22Rv1 (cell line): ENCODE results near the gene FBXO4.
A peak's percentile ranks its signal among the peaks of the same experiment; 100 is the strongest.

Source experiments
- H3K27ac ChIP-seq: fragments of 450-650 bp; 2 replicates; pipeline ENCODE4 v1.5.1; 2017
- ZFX ChIP-seq: fragments of 450-650 bp; IDR thresholded peaks from 2 replicates; pipeline ENCODE4 v1.6.1; 2017; ENCODE audit warnings: antibody characterized with exemption, borderline replicate concordance
- TF ChIP-seq, protein P1 (sequence below): fragments of 450-650 bp; IDR thresholded peaks from 2 replicates; pipeline ENCODE4 v1.5.1; 2017; ENCODE audit warnings: mild to moderate bottlenecking

Gene FBXO4

DNA sequence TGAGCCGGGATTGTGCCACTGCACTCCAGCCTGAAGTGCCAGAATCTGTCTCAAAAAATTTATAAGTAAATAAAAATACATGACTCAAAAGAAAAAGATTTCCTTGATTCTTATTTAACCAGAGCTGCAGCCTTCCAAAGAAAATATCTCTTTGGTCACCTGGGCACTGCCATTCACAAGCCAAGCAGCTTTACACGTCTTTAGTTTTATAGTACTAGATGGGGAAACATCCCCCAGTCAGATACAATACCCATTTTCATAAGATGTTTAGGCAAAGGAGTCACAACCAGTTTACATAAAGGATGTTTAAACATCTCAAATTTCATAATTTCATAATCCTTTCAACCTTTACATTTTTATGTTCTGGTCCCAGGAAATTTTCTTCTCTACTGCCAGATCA, 41.1 kb upstream of the FBXO4 start:
- TF ChIP-seq, protein P1, sequence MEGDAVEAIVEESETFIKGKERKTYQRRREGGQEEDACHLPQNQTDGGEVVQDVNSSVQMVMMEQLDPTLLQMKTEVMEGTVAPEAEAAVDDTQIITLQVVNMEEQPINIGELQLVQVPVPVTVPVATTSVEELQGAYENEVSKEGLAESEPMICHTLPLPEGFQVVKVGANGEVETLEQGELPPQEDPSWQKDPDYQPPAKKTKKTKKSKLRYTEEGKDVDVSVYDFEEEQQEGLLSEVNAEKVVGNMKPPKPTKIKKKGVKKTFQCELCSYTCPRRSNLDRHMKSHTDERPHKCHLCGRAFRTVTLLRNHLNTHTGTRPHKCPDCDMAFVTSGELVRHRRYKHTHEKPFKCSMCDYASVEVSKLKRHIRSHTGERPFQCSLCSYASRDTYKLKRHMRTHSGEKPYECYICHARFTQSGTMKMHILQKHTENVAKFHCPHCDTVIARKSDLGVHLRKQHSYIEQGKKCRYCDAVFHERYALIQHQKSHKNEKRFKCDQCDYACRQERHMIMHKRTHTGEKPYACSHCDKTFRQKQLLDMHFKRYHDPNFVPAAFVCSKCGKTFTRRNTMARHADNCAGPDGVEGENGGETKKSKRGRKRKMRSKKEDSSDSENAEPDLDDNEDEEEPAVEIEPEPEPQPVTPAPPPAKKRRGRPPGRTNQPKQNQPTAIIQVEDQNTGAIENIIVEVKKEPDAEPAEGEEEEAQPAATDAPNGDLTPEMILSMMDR: no peak
- TF ChIP-seq ZFX: no peak
- H3K27ac ChIP-seq: no peak overlapping the region

DNA sequence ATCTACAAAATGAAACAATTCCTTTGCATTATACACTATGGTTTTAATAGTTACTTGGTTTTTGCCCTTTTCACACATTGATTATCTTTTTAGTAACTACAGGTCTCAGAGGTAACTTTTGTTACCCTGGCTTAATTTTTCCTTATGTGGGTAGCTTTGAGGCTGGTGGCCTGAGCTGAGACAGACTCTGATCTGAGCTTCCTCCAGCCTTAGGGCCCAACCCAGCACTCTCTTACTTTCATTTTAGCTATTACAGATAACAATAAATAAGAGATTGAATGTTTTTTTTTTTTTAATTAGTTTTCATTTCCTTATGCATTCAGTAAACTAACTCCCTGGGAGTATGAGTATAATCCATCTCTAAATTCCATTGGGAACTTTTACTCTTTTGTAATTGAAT, 39.8 kb upstream of the FBXO4 start:
- TF ChIP-seq, protein P1: no peak
- no peak for TF ChIP-seq ZFX
- no peak overlapping the region for H3K27ac ChIP-seq

DNA sequence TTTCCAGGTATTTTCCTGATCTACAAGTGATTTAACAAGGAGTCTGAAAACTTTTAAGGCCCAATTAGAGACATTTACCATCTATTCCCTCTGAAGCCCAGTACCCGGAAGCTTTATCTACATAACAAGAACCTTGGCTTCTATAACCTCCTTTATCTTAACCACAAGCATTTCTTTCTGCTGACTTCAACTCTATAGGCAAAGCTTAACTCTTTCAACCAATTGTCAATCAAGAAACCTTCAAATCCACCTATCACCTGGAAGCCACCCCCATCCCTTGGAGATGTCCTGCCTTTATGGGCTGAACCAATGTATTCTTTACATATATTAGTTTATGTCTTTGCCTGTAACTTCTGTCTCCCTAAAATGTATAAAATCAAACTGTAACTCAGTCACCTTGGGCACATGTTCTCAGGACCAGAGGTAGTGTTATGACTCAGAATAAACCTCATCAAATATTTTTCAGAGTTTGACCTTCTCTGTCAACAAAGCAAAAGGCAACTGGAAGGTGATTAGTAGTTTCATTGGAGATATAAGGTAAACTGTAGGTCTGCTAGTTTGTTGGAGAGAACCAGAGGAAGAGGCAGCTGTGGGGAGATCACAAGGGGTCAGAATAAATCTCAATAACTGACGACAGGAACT, 33.9 kb upstream of the FBXO4 start:
- no peak overlapping the region for H3K27ac ChIP-seq
- TF ChIP-seq, protein P1: no peak

DNA sequence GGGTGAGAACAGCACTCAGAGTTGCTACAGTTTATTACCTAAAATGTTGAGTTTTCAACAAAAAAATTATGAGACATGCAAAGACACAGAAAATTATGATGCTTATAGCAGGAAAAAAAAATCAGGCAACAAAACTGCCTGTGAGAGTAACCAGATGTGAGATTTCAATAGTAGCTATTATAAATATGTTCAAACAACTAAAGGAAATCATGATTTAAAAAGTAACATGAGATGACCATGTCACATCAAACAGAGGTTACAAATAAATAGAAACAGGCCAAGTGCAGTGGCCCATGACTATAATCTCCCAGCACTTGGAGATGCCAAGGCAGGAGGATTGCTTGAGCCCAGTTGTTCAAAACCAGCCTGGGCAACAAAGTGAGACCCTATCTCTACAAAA, 33.0 kb upstream of the FBXO4 start:
- TF ChIP-seq, protein P1: no peak
- no peak for TF ChIP-seq ZFX
- H3K27ac ChIP-seq: no peak overlapping the region

DNA sequence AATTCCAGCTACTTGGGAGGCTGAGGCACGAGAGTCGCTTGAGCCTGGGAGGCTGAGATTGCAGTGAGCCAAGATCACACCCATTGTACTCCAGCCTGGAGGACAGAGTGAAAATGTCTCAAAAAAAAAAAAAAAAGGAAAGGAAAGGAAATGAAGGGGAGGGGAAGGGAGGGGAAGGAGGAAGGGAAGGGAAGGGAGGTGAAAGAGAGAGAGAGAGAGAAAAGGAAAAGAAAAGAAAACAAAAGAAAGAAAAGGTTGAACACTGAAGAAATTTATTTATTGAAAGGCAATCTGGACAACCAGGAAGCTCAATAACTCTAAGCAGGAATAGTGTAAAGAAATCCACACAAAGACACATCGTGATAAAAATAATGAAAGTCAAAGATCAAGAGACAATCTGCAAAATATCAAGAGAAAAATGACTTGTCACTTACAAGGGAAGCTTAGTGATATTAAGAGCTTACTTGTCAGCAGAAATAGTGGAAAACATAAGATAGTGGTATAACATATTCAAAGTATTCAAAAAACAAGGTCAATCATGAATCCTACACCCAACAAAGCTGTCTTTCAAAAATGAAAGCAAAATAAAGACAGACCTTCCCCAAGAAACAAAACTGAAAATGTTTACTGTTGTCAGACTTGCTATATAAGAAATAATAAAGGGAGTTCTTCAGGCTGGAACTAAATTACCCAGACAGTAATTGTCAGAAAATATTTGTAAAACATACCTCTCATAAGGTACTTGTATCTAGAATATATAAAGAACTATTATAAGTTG, 31.8 kb upstream of the FBXO4 start:
- H3K27ac ChIP-seq: no peak overlapping the region
- TF ChIP-seq ZFX: no peak
- TF ChIP-seq, protein P1: no peak

DNA sequence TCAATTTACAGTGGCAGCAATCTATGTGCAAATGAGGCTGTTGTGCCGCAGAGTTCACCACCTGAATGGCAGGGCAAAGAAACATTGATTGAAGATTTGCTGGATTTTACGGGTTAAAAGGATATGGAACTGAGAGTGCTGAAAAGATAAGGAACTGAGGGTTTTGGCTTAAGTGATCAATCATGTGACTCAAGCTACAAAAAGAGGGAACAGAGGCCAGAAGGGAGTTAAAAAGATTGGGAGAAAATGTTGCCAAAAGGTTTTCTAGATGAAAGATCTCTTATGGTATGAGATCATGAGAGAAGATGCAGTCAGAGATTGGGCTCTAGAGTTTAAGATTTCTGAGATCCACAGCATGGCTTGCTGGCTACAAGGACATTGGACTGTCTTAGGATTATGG, 28.9 kb upstream of the FBXO4 start:
- TF ChIP-seq, protein P1: no peak
- TF ChIP-seq ZFX: no peak
- no peak overlapping the region for H3K27ac ChIP-seq

DNA sequence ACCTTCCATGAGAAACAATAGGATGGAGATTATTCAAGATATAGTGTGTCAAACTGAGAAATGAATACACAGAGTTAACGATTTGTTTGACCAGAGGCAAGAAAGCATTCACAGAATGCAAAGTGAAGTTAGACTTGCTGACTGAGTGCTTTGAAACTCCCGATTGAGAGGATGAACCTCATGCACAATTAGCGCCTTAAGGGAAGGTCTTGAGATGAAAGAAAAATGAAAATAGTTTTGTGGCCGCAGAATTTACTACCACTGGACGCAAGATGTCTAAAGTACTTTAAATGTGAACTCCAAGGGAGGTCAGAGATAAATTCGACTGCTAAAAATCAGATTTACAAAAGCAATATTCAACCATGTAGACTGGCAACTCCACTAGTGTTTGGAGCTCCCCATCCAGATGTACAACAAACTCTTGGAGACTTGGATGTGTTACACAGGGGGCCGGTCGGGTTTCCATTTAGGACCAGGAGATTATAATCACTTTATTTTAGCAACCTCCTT, 21.6 kb upstream of the FBXO4 start:
- TF ChIP-seq, protein P1: no peak
- peak overlapping the region; percentile 68 for H3K27ac ChIP-seq
